Prostate gland (tissue), 2 donors: Measurements from ENCODE around the gene CSGALNACT2. TPM values are rescaled to one million over a fixed set of nuclear protein-coding genes. Genes with fewer than 3 reads are reported as not detected.

Experiments used
- DNase-seq: peaks from one replicate; pipeline ENCODE4 v3.0.0-alpha.2; 2019; ENCODE audit warnings: low spot score
- H3K27ac ChIP-seq, 2 donors: fragments of 200-600 bp; sonication (generic); 2 replicates each; pipeline ENCODE4 v1.5.1; 2017 to 2019
- H3K27me3 ChIP-seq: fragments of 200-600 bp; sonication (generic); replicated peaks from 2 replicates; pipeline ENCODE4 v1.5.1; 2019; ENCODE audit not compliant: insufficient read depth
- H3K36me3 ChIP-seq, 2 donors: fragments of 200-600 bp; sonication (generic); 1 replicate in 1 of 2; 2 replicates in 1 of 2; pipeline versions ENCODE4 v1.5.1 to v1.8.1; 2017 to 2019
- H3K4me1 ChIP-seq: fragments of 200-600 bp; sonication (generic); replicated peaks from 2 replicates; pipeline ENCODE4 v1.5.1; 2019
- H3K4me3 ChIP-seq, 2 donors: fragments of 200-600 bp; sonication (generic); 2 replicates each; pipeline ENCODE4 v1.5.1; 2017 to 2019
- H3K9me3 ChIP-seq: fragments of 200-600 bp; sonication (generic); 2 replicates; pipeline ENCODE4 v1.5.1; 2017
- POLR2A ChIP-seq: fragments of 450-650 bp; IDR thresholded peaks from one replicate; pipeline ENCODE4 v1.6.1; 2016; ENCODE audit warnings: antibody characterized with exemption, mild to moderate bottlenecking
- POLR2AphosphoS5 ChIP-seq: sonication (generic); formaldehyde crosslinking; IDR thresholded peaks from one replicate; pipeline ENCODE4 v1.6.1; 2017; ENCODE audit warnings: antibody characterized with exemption
- WGBS: methylation state at CpG from one replicate; pipeline ENCODE4 v1.1.5; 2018; 5-methylcytosine and 5-hydroxymethylcytosine counted together
- intact Hi-C: fragments of 100-400 bp; cut with DNase I; formaldehyde crosslinking; loops from one replicate; pipeline ENCODE4 v1.14.2; 2022
- total RNA-seq, 2 donors: library from RNA; depleted of rRNA; stranded (reverse); fragments of >200 nt; gene quantifications; one replicate each; pipeline ENCODE4 v1.1.0, GENCODE V29; 2016
- TF ChIP-seq, protein P1 (sequence below), 4 experiments: fragments of 200-600 bp in 2 of 4; fragments of 450-650 bp in 2 of 4; sonication (generic) in 2 of 4; IDR thresholded peaks; 1 replicate in 3 of 4; 2 replicates in 1 of 4; pipeline ENCODE4 v1.5.1; 2016 to 2019; ENCODE audit warnings: antibody characterized with exemption in 4 of 4, mild to moderate bottlenecking in 2 of 4, moderate library complexity in 2 of 4

The CSGALNACT2 gene
- 10 to 100 TPM in 1 of 2 donors, 1 to 10 TPM in 1; 10.0 to 15.9 TPM for total RNA-seq

- peak within 1 kb of the TSS; percentile 91 to 95 for H3K27ac ChIP-seq
- WGBS = under 1% methylated on average over 56 of the region's 93 CpGs
- H3K36me3 ChIP-seq = no peaks in the 10 kb centered on the region
- peak; percentile 81 for DNase-seq
- H3K27me3 ChIP-seq = no peaks in the 10 kb centered on the region
- intact Hi-C loops = no loop called here
- peak; percentile 42 for TF ChIP-seq POLR2AphosphoS5
- TF ChIP-seq, protein P1, sequence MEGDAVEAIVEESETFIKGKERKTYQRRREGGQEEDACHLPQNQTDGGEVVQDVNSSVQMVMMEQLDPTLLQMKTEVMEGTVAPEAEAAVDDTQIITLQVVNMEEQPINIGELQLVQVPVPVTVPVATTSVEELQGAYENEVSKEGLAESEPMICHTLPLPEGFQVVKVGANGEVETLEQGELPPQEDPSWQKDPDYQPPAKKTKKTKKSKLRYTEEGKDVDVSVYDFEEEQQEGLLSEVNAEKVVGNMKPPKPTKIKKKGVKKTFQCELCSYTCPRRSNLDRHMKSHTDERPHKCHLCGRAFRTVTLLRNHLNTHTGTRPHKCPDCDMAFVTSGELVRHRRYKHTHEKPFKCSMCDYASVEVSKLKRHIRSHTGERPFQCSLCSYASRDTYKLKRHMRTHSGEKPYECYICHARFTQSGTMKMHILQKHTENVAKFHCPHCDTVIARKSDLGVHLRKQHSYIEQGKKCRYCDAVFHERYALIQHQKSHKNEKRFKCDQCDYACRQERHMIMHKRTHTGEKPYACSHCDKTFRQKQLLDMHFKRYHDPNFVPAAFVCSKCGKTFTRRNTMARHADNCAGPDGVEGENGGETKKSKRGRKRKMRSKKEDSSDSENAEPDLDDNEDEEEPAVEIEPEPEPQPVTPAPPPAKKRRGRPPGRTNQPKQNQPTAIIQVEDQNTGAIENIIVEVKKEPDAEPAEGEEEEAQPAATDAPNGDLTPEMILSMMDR (IDR thresholded peaks at IDR 0.05) = no peak
- peak; percentile 60 for TF ChIP-seq POLR2A
- H3K4me1 ChIP-seq = no peaks in the 10 kb centered on the region
- no peaks in the 10 kb centered on the region for H3K9me3 ChIP-seq
- H3K4me3 ChIP-seq = peak within 1 kb of the TSS; percentile 87 to 89
Measured at GRCh38 chr10:43138021-43138756, at the start of gene CSGALNACT2. Gene CSGALNACT2 (plus strand): TSS chr10:43138445. CDS start chr10:43155150, 16,705 bp downstream.

DNA sequence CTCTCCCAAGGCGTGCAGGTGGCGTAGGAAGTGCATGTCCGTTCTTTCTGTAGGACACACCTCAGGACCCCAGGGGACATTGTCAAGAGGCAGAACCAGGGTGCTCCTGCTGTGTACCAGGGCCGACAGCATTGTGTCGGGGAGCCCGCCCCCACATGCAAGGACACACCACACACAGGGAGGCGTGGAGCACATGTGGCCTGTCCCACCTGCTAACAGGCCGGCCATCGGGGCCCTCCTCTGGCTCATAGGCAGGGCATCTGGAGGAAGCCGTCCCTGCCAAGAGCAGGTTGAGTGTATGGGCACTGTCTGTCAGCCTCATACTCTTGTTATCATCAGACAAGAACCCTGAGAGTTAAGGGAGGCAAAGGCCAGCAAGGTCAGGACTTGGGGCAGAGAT, 48.7 kb upstream of the CSGALNACT2 start:
- no peak overlapping the region for H3K4me3 ChIP-seq
- H3K4me1 ChIP-seq = no peaks in the 10 kb centered on the region
- no peak for TF ChIP-seq POLR2A
- TF ChIP-seq, protein P1 (IDR thresholded peaks at IDR 0.05) = no peak
- no peaks in the 10 kb centered on the region for H3K36me3 ChIP-seq
- DNase-seq = no peak
- no peak overlapping the region for H3K27ac ChIP-seq
- WGBS = 97% methylated on average over 10 of the region's 10 CpGs
- H3K27me3 ChIP-seq = no peaks in the 10 kb centered on the region
- no peaks in the 10 kb centered on the region for H3K9me3 ChIP-seq
- intact Hi-C loops = no loop called here

GRCh38 chr10:43090188-43090587, 48.1 kb upstream of the CSGALNACT2 start:
- no peaks in the 10 kb centered on the region for H3K36me3 ChIP-seq
- TF ChIP-seq POLR2A (no peak), POLR2AphosphoS5 (no peak)
- TF ChIP-seq, protein P1 (IDR thresholded peaks at IDR 0.05) = no peak
- WGBS = 70% methylated on average over 8 of the region's 8 CpGs
- no peaks in the 10 kb centered on the region for H3K4me1 ChIP-seq
- DNase-seq = no peak
- no peaks in the 10 kb centered on the region for H3K27me3 ChIP-seq
- intact Hi-C loops = no loop called here
- no peak overlapping the region for H3K4me3 ChIP-seq
- H3K27ac ChIP-seq = no peak overlapping the region
- H3K9me3 ChIP-seq = no peaks in the 10 kb centered on the region

- Histone ChIP-seq H3K27ac (no peak overlapping the region), H3K4me1 (no peaks in the 10 kb centered on the region), H3K9me3 (no peaks in the 10 kb centered on the region), H3K27me3 (no peaks in the 10 kb centered on the region), H3K4me3 (no peak overlapping the region), H3K36me3 (no peaks in the 10 kb centered on the region)
- intact Hi-C loops = no loop called here
- TF ChIP-seq, protein P1 (IDR thresholded peaks at IDR 0.05) = no peak
- TF ChIP-seq POLR2A (no peak), POLR2AphosphoS5 (no peak)
- 84% methylated on average over 10 of the region's 10 CpGs for WGBS
- DNase-seq = no peak
Measured at GRCh38 chr10:43090664-43091063, 47.6 kb upstream of the CSGALNACT2 start.

DNA sequence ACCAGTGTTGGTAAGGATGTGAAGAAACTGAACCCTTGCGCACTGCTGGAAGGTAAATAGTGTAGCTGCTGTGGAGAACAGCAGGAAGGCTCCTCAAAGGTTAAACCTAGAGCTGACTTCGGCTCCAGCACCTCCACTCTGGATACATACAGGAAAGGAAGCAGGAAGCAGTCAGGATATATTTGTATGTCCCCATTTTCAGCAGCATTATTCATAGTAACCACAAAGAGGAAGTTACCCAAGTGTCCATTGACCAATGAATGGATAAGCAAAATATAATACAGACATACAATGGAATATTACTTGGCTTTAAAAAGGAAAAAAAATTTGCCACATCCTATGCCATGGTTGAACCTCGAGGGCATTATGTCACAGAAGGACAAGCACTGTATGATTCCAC, 46.4 kb upstream of the CSGALNACT2 start:
- WGBS = 72% methylated on average over 3 of the region's 3 CpGs
- DNase-seq = no peak
- Histone ChIP-seq H3K36me3 (no peaks in the 10 kb centered on the region), H3K27ac (no peak overlapping the region), H3K4me1 (no peaks in the 10 kb centered on the region), H3K27me3 (no peaks in the 10 kb centered on the region), H3K4me3 (no peak overlapping the region), H3K9me3 (no peaks in the 10 kb centered on the region)
- intact Hi-C loops = no loop called here
- no peak for TF ChIP-seq POLR2A
